Measurements from ENCODE around the gene CBR1. TPM values are rescaled to one million over a fixed set of nuclear protein-coding genes. Genes with fewer than 3 reads are reported as not detected.

The CBR1 gene
- 105 and 157 TPM in 2 replicates for polyA plus RNA-seq (2011; rRNA removed)
- polyA minus RNA-seq (2011; rRNA and poly(A)+ RNA removed) = 25.8 and 35.8 TPM in 2 replicates

DNA sequence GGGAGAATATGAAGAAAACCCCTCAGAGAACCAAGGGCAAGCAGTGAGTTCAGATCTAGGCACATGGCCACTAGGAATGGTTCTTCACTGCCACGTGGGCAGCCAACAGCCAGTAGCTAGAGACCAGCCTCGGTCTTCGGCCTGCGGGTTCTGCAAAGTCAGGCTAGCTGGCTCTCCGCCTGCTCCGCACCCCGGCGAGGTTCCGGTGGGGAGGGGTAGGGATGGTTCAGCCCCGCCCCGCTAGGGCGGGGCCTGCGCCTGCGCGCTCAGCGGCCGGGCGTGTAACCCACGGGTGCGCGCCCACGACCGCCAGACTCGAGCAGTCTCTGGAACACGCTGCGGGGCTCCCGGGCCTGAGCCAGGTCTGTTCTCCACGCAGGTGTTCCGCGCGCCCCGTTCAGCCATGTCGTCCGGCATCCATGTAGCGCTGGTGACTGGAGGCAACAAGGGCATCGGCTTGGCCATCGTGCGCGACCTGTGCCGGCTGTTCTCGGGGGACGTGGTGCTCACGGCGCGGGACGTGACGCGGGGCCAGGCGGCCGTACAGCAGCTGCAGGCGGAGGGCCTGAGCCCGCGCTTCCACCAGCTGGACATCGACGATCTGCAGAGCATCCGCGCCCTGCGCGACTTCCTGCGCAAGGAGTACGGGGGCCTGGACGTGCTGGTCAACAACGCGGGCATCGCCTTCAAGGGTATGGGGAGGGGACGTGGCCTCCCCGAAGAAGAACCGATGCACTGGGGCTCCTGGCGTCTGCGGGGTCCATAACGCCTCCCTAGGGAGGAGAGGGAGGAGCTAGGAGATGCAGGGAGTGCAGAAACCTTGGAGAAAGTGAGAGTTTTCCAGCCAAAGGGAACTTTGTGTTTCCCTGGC lies at the start of gene CBR1:
Gene CBR1 (plus strand): TSS at position 312 of the 871 bp plus-strand sequence. CDS start 92 bp downstream, at position 404.
- ChIA-PET POLR2A (interaction anchor here (1.0 kb wide), 1 partner anchor 10 kb away, joined by 13 read pairs; the partner anchor contains the start of gene SETD4), CTCF (interaction anchor here (0.7 to 0.8 kb wide), 3 partner anchors 24 to 138 kb away, joined by 3 read pairs; no protein-coding TSS in a partner anchor)
- Histone ChIP-seq H3K27me3 (ENCODE audit: control insufficient read depth, insufficient read depth, low read length) (no peaks in the 10 kb centered on the region), H3K36me3 (ENCODE audit: control insufficient read depth, insufficient read depth, low read length) (peaks cover 6% of the 10 kb centered on the region), H3K4me3 (ENCODE audit: low read depth, low read length) (peak within 1 kb of the TSS; percentile 87)
- TF ChIP-seq, protein P1, sequence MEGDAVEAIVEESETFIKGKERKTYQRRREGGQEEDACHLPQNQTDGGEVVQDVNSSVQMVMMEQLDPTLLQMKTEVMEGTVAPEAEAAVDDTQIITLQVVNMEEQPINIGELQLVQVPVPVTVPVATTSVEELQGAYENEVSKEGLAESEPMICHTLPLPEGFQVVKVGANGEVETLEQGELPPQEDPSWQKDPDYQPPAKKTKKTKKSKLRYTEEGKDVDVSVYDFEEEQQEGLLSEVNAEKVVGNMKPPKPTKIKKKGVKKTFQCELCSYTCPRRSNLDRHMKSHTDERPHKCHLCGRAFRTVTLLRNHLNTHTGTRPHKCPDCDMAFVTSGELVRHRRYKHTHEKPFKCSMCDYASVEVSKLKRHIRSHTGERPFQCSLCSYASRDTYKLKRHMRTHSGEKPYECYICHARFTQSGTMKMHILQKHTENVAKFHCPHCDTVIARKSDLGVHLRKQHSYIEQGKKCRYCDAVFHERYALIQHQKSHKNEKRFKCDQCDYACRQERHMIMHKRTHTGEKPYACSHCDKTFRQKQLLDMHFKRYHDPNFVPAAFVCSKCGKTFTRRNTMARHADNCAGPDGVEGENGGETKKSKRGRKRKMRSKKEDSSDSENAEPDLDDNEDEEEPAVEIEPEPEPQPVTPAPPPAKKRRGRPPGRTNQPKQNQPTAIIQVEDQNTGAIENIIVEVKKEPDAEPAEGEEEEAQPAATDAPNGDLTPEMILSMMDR (IDR thresholded peaks at IDR 0.05; ENCODE audit: insufficient read depth, low read depth, low read length) = no peak
- peak; percentile 64 for DNase-seq (ENCODE audit: low read depth)

DNA sequence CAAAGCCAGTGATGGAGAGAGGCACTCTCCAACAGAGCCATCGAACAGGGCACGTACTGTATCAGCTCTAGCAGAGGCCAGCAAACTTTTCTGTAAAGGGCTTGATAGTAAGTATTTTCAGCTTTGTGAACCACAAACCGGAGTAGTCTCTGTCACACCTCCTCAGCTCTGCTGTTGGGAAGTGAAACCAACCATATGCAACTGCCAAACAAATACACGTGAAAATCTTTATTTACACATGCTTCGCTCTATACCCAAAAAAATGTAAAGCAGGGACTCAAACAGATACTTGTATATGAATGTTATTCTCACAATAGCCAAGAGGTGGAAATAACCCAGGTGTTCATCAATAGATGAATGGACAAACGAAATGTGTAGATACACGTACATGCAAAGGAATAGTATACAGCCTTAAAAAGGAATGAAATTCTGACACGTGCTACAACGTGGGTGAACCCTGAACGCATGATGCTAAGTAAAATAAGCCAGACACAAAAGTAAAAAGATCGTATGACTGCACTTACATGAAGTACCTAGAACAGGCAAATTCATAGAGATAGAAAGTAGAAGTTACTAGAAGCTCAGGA lies 48.5 kb upstream of the CBR1 start:
- TF ChIP-seq, protein P1 (IDR thresholded peaks at IDR 0.05; ENCODE audit: insufficient read depth, low read depth, low read length) = no peak
- POLR2A ChIA-PET = interaction anchor here (0.6 kb wide), 1 partner anchor 151 kb away, joined by 3 read pairs; no protein-coding TSS in a partner anchor
- H3K4me3 ChIP-seq (ENCODE audit: low read depth, low read length) = no peak overlapping the region
- no peaks in the 10 kb centered on the region for H3K36me3 ChIP-seq (ENCODE audit: control insufficient read depth, insufficient read depth, low read length)
- DNase-seq (ENCODE audit: low read depth) = no peak
- CTCF ChIA-PET = interaction anchor here (0.7 to 1.0 kb wide), 3 partner anchors 1276 to 1399 kb away, joined by 3 read pairs; no protein-coding TSS in a partner anchor
- peaks cover 3% of the 10 kb centered on the region; the same call in 1 of the 2 replicates for H3K27me3 ChIP-seq (ENCODE audit: control insufficient read depth, insufficient read depth, low read length)

DNA sequence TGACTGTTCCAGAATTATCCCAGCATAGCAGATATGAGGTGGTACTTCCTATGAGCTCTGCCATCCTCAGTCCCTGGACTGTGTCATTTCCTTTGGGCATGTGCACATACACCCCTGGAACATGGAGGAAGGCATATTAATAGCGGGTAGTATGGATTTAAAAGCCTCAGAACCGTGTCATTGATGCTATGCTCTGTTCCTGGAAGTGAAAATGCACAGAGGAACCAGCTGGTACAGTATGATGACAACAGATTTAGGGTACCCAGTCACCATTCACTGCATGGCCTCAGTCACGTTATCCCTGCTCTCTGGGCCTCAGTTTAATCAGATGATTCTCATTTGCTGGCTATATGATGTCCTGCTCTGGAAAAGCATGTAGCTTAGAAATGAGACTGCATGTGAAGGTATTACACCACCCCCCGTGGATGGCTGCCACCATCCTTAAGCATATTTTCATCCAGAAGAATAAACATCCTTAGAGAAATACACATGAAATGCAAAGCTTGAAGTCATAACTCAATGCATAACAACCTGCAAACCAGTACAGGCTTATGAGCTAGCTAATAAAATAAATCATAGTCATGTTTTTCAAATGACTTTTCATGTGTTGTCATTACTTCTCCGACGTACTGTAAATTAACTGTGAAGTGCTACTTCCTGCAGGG lies 47.3 kb upstream of the CBR1 start:
- ChIA-PET POLR2A (interaction anchor here (0.6 kb wide), 1 partner anchor 25 kb away, joined by 3 read pairs; no protein-coding TSS in a partner anchor), CTCF (interaction anchor here (0.7 to 0.8 kb wide), 3 partner anchors 8 to 1420 kb away, joined by 3 to 4 read pairs (median 3); no protein-coding TSS in a partner anchor)
- no peaks in the 10 kb centered on the region for H3K36me3 ChIP-seq (ENCODE audit: control insufficient read depth, insufficient read depth, low read length)
- H3K27me3 ChIP-seq (ENCODE audit: control insufficient read depth, insufficient read depth, low read length) = peaks cover 3% of the 10 kb centered on the region; the same call in 1 of the 2 replicates
- TF ChIP-seq, protein P1 (IDR thresholded peaks at IDR 0.05; ENCODE audit: insufficient read depth, low read depth, low read length) = no peak
- H3K4me3 ChIP-seq (ENCODE audit: low read depth, low read length) = no peak overlapping the region
- DNase-seq (ENCODE audit: low read depth) = no peak

DNA sequence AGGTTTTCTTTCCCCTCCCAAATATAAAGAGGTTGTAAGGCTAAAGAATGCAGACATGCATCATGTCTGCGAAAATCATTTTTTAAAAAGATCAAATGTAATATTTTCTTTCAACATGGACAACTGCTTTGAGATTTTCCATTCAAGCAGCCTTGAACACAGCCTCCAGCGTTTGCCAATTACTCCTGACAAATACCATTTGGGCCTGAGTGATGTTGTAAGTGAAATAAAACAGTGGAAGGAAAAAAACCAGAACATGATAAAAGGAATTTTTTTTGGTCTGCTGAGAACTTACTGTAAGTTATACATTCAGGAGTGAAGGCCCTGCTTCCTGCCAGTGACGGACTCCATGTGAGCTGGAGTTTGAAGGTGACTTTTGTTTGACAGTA lies 46.7 kb upstream of the CBR1 start:
- ChIA-PET CTCF (interaction anchor here (0.8 kb wide), 1 partner anchor 1420 kb away, joined by 3 read pairs; no protein-coding TSS in a partner anchor), POLR2A (interaction anchor here (0.6 kb wide), 1 partner anchor 25 kb away, joined by 3 read pairs; no protein-coding TSS in a partner anchor)
- DNase-seq (ENCODE audit: low read depth) = no peak
- Histone ChIP-seq H3K27me3 (ENCODE audit: control insufficient read depth, insufficient read depth, low read length) (no peaks in the 10 kb centered on the region), H3K4me3 (ENCODE audit: low read depth, low read length) (no peak overlapping the region), H3K36me3 (ENCODE audit: control insufficient read depth, insufficient read depth, low read length) (no peaks in the 10 kb centered on the region)
- TF ChIP-seq, protein P1 (IDR thresholded peaks at IDR 0.05; ENCODE audit: insufficient read depth, low read depth, low read length) = no peak
